Fibroblast of lung (primary cell): Measurements from ENCODE around the gene SERTAD3.

ENCODE experiments used
- CTCF ChIP-seq, 2 donors: IDR thresholded peaks in 1 of 2; conservative IDR thresholded peaks in 1 of 2; 1 replicate in 1 of 2; 2 replicates in 1 of 2; pipeline ENCODE4 v1.5.1; 2011 to 2012; ENCODE audit warnings: low read length in 2 of 2, control low read depth in 1 of 2, inconsistent platforms in 1 of 2, low read depth in 1 of 2, mild to moderate bottlenecking in 1 of 2
- EZH2 ChIP-seq: IDR thresholded peaks from 2 replicates; pipeline ENCODE4 v1.5.1; 2012; ENCODE audit warnings: low read length, control low read depth, mild to moderate bottlenecking; ENCODE audit errors: missing control alignments

DNA sequence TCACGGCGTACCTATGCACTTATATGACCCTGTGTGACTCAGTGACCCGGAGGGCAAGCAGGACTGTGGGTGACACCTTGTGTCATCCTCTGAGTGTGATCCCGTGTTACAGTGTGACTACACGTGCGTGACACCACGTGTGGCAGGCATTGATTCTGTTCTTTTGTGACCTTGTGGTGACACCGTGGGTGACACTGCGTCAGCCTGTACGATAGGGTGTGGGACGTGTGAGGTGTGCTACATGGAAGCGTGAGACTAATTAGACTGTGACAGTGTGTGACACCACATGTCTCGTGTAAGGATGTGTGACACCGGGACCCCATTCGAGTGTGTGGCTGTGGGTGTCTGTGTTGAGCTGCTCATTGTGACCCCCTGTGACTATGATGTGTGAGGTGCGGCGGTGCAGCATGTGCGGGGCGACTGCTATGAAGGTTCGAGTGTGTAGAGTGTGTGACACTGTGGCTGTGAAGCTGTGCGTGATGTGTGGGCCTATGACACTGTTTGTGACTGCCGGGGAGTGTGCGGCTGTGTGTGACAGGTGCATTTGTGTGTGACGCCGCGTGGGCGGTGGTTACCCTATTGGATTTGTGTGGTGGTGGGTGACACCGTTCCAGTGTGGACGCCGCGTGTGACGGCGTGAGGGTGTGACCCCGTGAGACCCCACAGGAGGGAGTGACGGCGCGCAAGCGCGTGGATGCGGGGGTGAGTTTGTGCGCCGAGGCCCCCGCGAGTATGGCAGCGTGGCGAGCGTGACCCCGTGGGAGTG lies 22.3 kb upstream of the SERTAD3 start:
- no peak for TF ChIP-seq CTCF (conservative IDR thresholded peaks at IDR 0.05 in 1 of 2, IDR thresholded peaks at IDR 0.05 in 1 of 2; ENCODE audit: low read depth in 1 of 2, low read length in 2 of 2)
- peak; percentile 87 for TF ChIP-seq EZH2
